NCI-H1092 treated with DMSO at 0.1 percent for 48 hours (cell line): ENCODE measurements around the gene TBXAS1.

ENCODE experiments used
- DNase-seq: peaks from one replicate; lab custom pipeline; 2025; lab: John Stamatoyannopoulos, UW

The TBXAS1 gene

DNA sequence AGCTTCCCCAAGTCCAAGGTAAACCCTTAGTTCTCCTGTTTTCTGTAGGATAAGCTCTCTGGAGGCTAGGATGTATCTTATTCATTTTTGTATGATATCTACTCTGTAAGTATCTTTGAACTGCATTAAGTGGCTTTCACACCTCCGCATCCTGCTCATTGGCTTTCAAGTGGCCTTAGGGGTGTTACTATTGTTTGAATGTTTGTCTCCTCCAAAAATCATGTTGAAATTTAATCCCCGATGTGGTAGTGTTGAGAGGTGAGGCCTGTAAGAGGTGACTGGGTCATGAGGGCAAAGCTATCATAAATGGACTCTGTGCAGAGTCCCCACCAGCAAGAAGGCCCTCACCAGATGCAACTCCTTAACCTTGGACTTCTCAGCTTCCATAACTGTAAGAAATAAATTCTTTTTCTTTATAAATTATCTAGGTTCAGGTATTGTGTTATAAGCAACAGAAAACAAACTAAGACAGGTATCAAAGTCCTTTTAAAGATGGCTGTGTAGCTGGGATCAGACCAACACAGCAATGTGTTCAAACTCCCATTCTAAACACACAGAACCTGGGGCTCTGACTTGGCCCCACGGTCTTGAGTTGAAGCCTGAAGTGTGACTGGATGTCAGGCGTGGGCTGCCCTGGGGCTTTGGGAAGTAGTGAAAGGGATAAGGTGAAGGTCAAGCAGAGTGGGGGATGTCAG is 25.9 kb downstream of the TBXAS1 start:
- no peak for DNase-seq

DNA sequence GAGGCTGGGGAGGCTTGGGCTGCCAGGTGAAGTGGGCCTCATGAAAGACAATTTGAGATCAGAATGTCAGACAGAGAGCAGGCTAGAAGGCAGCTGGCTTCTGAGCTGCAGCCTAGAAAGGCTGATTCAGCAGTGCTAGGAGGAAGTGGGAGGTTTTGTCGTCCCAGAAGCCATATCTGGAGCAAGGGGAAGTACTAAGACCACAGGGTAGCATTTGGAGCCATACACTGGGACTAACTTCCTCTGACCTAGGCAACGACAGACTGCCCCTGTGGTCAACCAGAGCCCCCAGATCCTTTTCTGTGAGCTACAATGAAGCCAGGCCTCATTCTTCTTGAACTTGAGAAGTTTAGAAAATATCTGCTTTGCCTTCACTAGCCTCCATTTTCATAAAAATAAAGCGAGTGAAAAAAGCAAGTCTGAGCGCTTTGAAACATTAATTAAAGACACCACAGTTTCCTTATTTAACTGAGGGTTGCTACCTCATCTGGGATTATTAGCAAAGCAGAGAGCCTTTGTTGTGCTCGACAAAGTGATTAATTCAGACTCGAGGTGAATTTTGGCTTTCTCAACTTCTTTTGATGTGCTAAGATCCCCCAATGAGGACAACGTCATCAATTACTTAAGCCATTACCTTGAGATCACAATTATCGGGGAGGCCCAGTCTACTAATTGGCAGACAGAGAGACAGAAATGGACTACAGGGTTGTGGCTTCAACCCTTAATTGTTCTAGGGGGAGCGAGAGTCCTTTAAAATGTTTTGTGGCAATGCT is 26.6 kb downstream of the TBXAS1 start:
- DNase-seq = no peak

DNA sequence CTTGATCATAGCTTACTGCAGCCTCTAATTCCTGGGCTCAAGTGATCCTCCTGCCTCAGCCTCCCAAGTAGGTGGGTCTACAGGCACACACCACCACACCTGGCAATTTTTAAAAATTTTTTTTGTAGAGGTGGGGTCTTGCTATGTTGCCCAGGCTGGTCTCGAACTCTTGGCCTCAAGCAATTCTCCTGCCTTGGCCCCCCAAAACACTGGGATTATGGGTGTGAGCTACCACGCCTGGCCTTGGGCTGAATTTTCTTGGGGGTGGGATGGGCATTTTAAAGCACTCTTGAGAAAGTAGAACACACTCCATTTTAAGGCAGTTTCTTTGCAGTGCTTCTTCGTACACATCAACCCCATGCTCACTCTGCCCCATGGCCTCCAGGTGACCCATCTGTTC is 28.7 kb downstream of the TBXAS1 start:
- DNase-seq = no peak

DNA sequence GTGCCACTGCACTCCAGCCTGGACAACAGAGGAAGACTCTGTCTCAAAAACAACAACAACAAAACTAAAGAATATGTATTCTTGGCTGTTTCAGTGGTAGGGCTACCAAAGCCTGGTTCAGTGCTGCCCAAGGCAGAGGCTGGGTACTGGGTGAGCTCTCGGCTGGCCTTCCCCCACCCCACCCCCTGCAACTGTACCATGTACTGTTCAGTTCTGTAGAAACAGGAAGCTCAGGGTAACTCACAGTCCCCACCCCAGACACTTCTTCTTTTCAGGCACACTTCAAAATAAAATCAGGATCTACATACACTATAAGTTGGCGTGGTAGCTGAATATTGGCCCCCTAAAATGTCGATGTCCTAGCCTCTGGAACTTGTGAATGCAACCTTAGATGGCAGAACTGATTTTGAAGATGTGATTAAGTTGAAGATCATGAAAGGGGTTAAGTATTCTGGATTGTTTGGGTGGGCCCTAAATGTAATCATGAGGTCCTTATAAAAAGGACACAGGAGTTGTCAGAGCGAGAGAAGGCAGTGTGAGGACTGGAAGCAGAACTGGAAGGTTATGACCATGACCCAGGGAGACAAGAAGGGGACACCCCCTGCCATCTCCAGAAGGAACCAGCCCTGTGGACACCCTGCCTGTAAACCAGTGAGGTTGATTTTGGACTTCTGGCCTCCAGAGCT is 31.2 kb downstream of the TBXAS1 start:
- no peak for DNase-seq

DNA sequence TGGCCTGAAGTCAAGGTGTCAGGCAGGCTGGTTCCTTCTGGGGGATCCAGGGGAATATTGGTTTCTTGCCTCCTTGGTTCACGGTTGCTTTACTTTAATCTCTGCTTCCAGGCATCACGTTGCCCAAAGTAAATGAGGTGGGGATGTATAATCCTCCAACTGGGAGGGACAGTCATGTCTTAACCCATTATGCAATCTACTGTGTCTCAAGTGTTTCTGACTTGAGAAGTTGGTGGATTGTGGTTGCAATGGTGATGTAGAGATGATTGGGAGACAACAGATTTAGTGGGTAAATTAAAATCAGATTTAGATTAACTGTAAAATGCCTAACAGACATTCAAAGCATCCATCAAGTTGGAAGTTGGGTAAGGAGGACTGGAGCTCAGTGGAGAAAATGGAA is 32.7 kb downstream of the TBXAS1 start:
- no peak for DNase-seq

DNA sequence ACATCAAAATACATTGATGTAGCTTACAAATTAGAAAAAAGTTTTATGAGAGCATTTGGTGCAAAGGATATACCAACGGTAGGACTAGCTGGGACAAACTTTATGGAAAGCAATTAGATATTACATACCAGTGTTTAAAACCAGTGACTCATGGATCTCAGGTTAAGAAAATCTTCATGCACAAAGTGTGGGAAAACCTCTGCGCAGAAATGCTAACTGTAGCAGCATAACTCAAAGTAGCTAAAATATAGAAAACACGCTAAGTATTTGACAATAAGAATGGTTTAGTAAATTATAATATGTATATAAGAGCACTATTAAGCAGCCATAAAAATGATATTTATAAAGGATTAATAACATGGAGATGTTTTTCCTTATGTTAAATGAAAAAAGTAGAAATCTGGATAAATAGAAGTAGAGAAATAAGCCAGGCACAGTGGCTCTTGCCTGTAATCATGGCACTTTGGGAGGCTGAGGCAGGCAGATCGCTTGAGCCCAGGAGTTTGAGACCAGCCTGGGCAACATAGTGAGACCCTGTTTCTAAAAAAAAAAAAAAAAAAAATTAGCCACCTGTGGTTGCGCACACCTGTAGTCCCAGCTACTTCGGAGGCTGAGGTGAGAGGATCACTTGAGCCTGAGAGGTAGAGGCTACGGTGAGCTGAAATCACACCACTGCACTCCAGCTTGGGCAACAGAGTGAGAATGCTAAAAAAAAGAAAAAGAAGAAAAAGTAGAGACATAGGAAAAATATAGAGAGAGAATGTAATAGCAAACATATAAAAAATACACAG is 37.2 kb downstream of the TBXAS1 start:
- DNase-seq = no peak

DNA sequence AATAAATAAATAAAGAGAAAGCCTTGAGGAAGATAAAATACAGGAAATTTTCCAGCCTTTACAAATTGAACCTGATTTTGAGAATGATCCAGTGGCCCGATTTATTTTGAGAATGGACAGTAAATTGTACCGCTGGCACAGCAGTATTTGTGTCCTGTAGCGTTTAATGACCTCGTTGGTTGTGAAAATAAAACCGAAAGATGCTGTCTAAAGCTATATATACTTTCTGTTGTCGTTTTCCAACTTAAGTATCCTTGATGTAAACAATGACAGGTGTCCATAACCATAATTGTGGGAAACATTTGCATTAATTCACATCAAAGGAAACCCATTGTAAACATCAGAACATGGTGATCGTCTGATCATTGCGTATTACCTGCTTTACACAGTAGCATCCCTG is 38.8 kb downstream of the TBXAS1 start:
- no peak for DNase-seq

DNA sequence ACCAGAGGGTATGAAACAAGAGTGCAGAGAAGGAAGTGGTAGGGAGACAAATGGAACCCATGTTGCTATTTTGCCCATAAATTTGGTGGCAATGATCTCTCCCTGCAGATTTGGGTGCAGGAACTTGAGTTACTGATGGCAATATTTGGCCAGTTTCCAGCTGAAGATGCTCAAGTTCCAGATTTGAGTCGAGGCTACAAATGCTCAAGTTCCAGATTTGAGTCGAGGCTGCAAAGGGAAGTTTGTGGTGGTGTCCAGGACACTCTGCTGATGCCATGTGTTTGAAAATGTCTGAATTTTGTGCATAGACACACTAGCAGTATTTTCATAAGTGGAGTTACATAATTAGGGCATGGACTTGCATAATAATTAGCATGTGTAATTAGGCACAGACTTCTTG is 40.8 kb downstream of the TBXAS1 start:
- no peak for DNase-seq

DNA sequence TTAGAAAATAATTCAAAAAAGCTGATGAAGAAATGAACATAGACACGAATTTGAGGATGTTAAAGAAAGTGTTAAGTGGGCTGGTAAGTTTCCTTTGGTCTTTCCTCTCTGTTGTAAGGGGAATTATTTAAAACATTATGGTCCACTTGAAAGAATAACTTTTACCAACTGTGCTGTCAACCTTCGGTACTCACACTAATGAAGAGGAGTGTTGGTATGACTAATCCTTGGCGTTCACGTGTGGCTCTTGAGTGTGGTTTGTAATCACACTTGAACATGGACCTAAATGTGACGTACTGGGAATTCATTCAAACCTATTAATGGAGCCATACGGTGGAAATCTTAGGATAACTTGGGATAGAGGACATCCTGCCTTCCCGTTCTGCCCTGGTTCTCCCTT is 41.3 kb downstream of the TBXAS1 start:
- no peak for DNase-seq

DNA sequence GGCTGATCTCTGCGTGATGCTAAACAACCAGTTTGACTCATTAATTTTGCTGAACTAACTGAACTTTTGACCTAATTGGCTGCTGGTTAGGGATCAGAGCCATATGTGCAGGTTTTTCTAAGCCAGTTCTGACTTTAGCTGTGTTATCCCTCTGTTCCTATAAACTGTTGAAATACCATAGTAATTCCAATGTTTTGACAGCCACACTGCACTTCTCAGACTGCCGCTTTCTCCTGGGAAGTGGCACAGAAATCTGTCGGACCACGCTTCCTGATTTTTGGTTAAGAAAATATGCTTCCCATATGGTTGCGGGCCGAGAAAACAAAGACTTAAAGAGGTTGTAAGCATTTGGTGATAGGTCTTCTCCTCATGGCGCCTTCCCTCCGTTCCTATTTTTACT is 42.3 kb downstream of the TBXAS1 start:
- DNase-seq = no peak

DNA sequence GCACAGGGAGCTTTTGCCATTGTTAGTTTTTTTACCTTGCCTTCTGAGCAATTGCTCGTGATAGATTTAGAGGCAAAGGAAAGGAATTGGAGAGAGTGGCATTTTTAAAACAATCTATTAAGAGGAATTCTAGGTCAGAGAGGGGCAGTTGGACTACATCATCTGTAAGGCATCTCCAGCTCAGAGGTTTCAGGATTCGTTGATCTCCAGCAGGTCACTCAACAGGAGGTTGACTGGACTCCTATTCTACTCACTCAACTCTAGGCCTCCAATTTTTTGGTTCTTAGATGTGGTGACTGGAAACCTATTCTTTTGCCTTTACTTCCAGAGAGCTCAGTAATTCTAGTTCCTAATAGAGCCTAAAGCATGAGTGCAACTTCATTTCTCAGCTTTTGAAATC is 42.8 kb downstream of the TBXAS1 start:
- no peak for DNase-seq

DNA sequence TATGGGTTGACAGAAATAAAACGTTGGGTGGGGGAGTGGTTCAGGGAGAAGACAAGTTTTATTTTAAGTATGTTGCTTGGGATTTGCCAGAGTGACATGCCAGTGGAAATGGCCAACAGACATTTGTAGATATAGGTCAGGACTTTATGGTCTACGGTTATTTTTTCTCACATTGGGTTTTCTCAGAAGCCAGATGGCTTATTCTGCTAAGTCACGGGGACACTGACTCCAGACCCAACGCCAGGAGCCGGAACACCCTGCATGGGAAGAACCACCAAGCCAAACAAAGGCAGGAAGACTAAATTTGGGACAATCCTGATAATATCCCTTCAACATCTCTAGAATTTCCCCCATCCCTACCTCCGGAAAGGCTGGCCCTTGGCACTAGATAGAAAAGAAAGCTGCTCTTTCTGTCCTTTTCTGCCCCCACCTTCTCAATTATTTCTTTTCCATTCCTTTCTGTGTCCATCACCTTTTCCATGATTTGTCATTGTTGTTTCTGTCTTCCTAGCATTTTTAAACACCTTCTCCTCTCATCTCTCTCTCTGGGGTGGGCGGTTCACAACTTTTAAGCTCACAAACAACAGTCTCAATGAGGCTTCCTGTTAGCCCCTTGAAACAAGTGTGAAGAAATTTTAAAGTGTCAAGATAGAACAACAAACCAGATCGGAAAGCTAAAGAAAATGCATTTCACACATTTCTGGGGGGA is 44.7 kb downstream of the TBXAS1 start:
- DNase-seq = no peak

DNA sequence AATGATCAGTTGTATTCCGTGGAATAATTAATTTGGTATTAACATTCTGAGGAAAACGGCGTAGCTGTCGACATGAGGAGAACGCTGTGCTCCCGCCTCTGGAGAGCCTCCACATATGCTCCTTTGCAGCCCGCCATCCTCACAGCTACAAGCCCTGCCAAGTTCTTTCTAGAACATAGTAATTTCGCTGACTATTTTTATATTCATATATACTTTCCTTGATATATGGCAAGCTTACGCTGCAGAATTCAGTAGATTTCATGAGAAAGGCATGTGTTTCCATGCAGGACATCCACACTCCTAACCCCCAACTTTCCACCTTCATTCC is 45.2 kb downstream of the TBXAS1 start:
- no peak for DNase-seq

DNA sequence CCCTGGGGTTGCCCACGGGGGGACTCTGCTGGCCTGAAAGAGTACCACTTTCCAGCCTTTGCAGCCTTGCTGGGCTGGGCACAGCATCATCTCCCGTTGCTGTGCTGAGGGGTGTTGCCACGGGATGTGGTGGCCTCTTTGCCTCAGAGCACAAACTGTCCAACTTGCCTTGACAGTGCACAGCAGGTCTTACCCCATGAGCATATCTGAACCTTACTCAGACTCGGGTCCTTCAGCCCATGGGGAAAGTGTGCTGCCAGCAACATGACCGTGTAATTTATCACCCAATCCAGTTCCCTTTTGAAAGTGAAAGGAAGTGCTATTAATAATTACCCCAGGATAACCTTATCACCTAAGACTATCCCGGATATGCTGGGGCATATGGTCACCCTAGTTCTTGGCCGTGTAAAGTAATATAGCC is 46.8 kb downstream of the TBXAS1 start:
- DNase-seq = no peak

DNA sequence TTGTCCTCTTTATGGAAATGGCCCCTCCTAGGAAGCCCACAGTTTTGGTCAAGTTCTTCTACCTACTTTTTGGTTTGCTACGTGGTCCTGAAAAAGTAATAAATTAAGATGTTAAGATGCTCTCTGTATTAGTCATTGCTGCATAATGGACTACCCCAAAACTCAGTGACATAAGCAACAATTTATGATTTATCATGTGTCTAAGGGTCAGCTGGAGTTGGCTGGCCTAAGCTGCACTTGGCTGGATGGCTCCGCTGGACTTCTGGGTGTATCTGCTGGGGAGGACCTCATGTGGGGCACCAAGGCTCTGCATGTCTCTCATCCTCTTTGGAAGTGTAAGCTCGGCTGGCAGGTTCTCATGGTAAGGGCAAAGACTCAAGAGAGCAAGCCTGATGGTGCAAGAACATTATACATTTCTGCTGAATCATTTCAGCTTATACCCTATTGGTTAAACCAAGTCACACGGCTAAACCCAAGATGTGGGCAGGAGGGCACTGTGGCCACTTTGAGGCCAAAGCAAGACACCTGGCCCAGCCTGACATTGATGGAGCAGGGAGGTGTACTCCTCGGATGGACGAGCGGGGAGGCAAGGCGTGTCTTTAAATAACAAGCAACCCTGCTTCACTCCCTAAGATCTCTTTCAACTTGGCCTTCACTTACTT is 47.7 kb downstream of the TBXAS1 start:
- DNase-seq = no peak

DNA sequence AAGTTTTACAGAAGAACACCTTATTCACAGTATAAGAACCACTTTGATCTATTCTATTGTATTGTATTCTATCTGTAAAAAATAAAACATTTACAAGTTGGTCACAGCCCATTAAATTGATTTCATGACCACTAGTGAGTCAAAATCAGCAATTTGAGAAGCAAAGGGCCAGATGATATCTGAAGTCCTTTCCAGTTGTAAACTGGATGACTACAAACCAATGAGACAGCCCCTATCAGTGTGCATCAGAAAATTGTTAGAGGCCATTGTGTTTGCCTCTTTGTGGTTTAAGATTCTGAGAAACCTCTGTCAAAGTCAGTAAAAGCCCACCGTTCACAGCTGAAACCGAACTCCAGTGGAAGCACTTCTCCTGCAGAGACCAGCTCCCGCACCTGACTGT is 54.8 kb downstream of the TBXAS1 start:
- no peak for DNase-seq

DNA sequence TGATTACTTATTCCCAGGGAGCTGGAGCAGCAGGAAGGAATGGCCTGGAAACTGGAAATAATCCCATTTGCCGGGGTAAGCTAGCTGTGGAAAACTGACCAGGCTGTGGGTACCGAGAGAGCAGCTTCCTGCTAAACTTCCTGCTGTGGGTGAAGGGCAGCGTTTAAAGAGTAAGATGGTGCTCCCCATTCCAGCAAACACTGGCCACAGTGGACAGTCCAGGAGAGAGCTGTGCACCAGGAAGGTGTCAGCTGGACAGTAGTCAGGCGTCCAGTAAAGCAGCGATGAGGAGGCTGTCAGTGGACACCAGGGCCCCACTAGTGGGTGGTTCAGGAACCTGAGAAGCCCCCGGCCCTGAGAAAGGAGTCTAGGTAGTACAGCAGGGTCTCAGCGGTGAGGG is 55.4 kb downstream of the TBXAS1 start:
- no peak for DNase-seq

DNA sequence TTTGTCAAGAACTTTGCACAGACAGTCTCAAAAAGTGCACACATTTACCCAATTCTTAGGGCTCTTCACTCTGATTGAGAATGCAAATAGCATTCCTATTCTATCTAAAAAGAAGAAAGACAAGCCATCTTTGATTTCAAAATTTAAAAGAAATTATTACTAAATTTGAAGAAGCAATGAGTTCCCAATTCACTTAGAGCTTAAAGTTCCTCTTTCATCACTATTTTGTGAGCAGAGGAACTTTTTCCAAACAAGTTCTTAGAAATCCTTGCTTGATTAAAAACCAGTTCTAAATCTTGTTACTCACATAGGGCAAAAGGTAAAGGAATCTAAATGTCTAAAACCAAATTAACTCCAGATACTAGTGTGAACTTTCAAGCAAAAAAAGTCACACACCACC is 56.4 kb downstream of the TBXAS1 start:
- DNase-seq = no peak

DNA sequence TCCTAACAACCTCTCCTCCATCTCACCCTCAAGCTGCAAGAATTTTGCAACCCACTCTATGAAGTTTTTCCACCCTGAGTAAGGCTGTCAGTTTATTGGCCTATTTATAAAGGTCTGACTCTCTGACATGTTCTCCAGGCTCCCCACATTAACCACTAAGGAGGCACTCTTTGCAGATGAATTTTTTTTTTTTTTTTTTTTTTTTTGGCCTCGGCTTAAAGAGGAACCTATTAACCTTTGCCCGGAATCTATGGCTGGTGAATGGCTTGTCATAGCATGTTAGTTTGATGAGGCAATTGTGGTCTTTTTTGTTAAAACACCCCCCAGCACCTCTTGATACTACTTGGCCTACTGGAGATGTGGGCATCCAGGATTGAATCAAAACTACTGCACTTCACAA is 57.1 kb downstream of the TBXAS1 start:
- no peak for DNase-seq

DNA sequence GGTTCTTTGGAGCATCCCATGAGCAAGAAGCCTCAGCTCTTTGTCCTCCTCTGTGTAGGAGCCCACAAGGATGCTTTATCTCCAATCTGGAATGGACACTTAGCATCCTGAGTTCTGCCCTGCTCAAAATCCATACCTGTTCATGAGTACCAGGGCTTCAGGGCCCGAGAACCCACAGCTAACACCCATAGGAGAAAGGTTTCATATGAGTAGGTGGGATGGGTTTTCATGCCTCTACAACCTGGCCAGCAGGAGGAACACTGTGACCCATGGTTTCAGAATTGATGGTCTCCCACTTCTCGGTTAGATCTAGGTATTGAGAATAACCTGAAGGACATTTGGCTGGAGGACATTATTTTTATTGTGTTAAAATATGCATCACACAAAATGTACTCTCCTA is 57.8 kb downstream of the TBXAS1 start:
- no peak for DNase-seq

DNA sequence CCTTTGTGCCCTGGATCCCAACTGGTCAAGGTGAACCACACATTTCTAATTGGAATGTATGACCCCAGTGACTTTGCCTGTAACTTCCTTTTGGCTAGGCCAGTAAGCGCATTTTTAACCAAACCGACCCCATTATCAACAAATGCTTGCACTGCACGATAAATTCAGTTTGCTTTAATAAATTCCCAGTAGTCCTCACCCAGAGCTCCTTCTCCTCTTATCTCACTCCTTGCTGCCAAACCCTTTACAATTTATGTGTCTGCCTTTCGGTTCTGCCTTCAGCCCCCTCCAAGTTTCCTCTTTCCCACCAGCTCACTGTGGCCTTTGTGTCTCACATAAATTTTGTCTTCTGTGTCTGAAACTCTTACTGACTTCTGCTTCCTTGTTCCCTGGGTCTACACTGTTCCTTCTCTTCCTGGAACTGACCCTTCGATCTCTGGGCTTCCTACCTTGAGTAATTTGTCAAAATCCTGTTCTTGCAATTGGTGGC is 59.0 kb downstream of the TBXAS1 start:
- no peak for DNase-seq
